Stomach (tissue), 9 donors: ENCODE results near the gene MUC12. TPM values are rescaled to one million over a fixed set of nuclear protein-coding genes. Genes with fewer than 3 reads are reported as not detected.

ENCODE experiments used
- DNase-seq, 2 donors: peaks; one replicate each; pipeline versions ENCODE4 v3.0.0 to v3.0.0-alpha.2; 2013 to 2019
- H3K27ac ChIP-seq, 5 donors: fragments of 200-600 bp in 4 of 5; sonication (generic) in 4 of 5; one replicate each; pipeline ENCODE4 v1.5.1; 2013 to 2019; ENCODE audit warnings: mild to moderate bottlenecking in 1 of 5, moderate library complexity in 1 of 5
- H3K27me3 ChIP-seq, 3 donors: fragments of 200-600 bp; sonication (generic); one replicate each; pipeline ENCODE4 v1.5.1; 2017 to 2019; ENCODE audit warnings: mixed run types in 1 of 3
- H3K36me3 ChIP-seq, 4 donors: fragments of 200-600 bp; sonication (generic); 1 replicate in 3 of 4; 2 replicates in 1 of 4; pipeline ENCODE4 v1.5.1; 2016 to 2019
- H3K4me1 ChIP-seq, 4 donors: fragments of 200-600 bp; sonication (generic); one replicate each; pipeline ENCODE4 v1.5.1; 2016 to 2019
- H3K4me3 ChIP-seq, 4 donors: fragments of 200-600 bp; sonication (generic) in 3 of 4; one replicate each; pipeline ENCODE4 v1.5.1; 2016 to 2019; ENCODE audit warnings: mild to moderate bottlenecking in 1 of 4
- H3K9me3 ChIP-seq, 4 donors: fragments of 200-600 bp; sonication (generic); one replicate each; pipeline ENCODE4 v1.5.1; 2016 to 2019
- CTCF ChIP-seq, 7 experiments: fragments of 450-650 bp in 4 of 7; fragments of 200-600 bp in 3 of 7; sonication (generic) in 3 of 7; IDR thresholded peaks; one replicate each; pipeline ENCODE4 v1.5.1; 2016 to 2019; ENCODE audit warnings: antibody characterized with exemption in 7 of 7, control low read depth in 2 of 7, mild to moderate bottlenecking in 1 of 7
- EP300 ChIP-seq: sonication (generic); formaldehyde crosslinking; IDR thresholded peaks from one replicate; pipeline ENCODE4 v1.6.1; 2017; ENCODE audit warnings: antibody characterized with exemption
- POLR2A ChIP-seq, 4 donors: fragments of 450-650 bp; IDR thresholded peaks; one replicate each; pipeline ENCODE4 v1.6.1; 2016; ENCODE audit warnings: antibody characterized with exemption in 4 of 4, control low read depth in 2 of 4, mild to moderate bottlenecking in 1 of 4, moderate library complexity in 1 of 4
- POLR2AphosphoS5 ChIP-seq, 3 donors: sonication (generic); formaldehyde crosslinking; IDR thresholded peaks; one replicate each; pipeline ENCODE4 v1.6.1; 2016; ENCODE audit warnings: antibody characterized with exemption in 3 of 3
- WGBS, 5 donors: extraction: QIAGEN DNeasy Blood & Tissue Kit in 3 of 5; methylation state at CpG; one replicate each; pipeline versions ENCODE4 v1.1.5 to v1.1.7; 2013 to 2018; 5-methylcytosine and 5-hydroxymethylcytosine counted together
- intact Hi-C: fragments of 100-400 bp; cut with DNase I; formaldehyde crosslinking; loops from one replicate; pipeline ENCODE4 v1.15.1; 2023; ENCODE audit warnings: low total_unique reads
- polyA plus RNA-seq, 3 donors: library from polyadenylated mRNA; stranded (reverse); fragments of 200-250 nt; gene quantifications; one replicate each; pipeline ENCODE4 v1.2.3, GENCODE V29; 2013
- total RNA-seq, 5 donors: library from RNA; depleted of rRNA; stranded (reverse); fragments of >200 nt; gene quantifications; one replicate each; pipeline versions ENCODE4 v1.1.0 to v1.2.3, GENCODE V29; 2014 to 2016
- donor health status: healthy with polysubstance abuse.
- donor health status: Bipolar disorder and iron deficiency.
- donor health status: healthy.

The MUC12 gene
- total and polyA plus RNA-seq, 8 donors, result under 0.01 to 76.8 (median 1.4) TPM; not detected in 1

GRCh38 chr7:100957832-100958421 lies 11.4 kb upstream of the MUC12 start:
- Histone ChIP-seq H3K27ac (no peak overlapping the region), H3K27me3 (peaks cover 0 to 62% (median 8%) of the 10 kb centered on the region in 3 donors), H3K9me3 (peaks cover 0 to 8% (median 0%) of the 10 kb centered on the region in 4 donors), H3K4me1 (no peaks in the 10 kb centered on the region), H3K36me3 (no peaks in the 10 kb centered on the region), H3K4me3 (no peak overlapping the region)
- WGBS, 5 donors, result 55 to 69% (median 65%) methylated on average over 11 to 12 of the region's 12 CpGs
- no peak for DNase-seq
- TF ChIP-seq EP300 (no peak), CTCF (IDR thresholded peaks at IDR 0.05) (no peak), POLR2AphosphoS5 (IDR thresholded peaks at IDR 0.05) (no peak), POLR2A (IDR thresholded peaks at IDR 0.05) (no peak)
- intact Hi-C loops, result no loop called here

- Histone ChIP-seq H3K27ac (no peak overlapping the region), H3K4me3 (no peak overlapping the region), H3K36me3 (no peaks in the 10 kb centered on the region), H3K27me3 (peaks cover 9 to 71% (median 24%) of the 10 kb centered on the region in 3 donors), H3K9me3 (peaks cover 0 to 4% (median 0%) of the 10 kb centered on the region in 4 donors), H3K4me1 (no peaks in the 10 kb centered on the region)
- intact Hi-C loops, result no loop called here
- WGBS, 5 donors, result 59 to 65% (median 64%) methylated on average over 2 of the region's 2 CpGs
- no peak for DNase-seq
- TF ChIP-seq POLR2AphosphoS5 (IDR thresholded peaks at IDR 0.05) (no peak), CTCF (IDR thresholded peaks at IDR 0.05) (no peak), POLR2A (IDR thresholded peaks at IDR 0.05) (no peak), EP300 (no peak)
These were observed 9.5 kb upstream of the MUC12 start for GRCh38 chr7:100959894-100960293.

- TF ChIP-seq POLR2A (IDR thresholded peaks at IDR 0.05) (no peak), POLR2AphosphoS5 (IDR thresholded peaks at IDR 0.05) (no peak), EP300 (no peak), CTCF (IDR thresholded peaks at IDR 0.05) (no peak)
- WGBS, 5 donors, result 82 to 91% (median 83%) methylated on average over 3 of the region's 3 CpGs
- intact Hi-C loops, result no loop called here
- DNase-seq, result no peak
- peaks cover 26 to 90% (median 50%) of the 10 kb centered on the region in 3 donors for H3K27me3 ChIP-seq
- no peak overlapping the region for H3K4me3 ChIP-seq
- H3K4me1 ChIP-seq, result peaks cover 15 to 22% (median 20%) of the 10 kb centered on the region in 4 donors
- no peaks in the 10 kb centered on the region for H3K36me3 ChIP-seq
- H3K27ac ChIP-seq, result no peak overlapping the region
- peaks cover 0 to 4% (median 0%) of the 10 kb centered on the region in 4 donors for H3K9me3 ChIP-seq
These were observed 6.8 kb upstream of the MUC12 start for GRCh38 chr7:100962537-100962936.

- intact Hi-C loops, result no loop called here
- H3K27me3 ChIP-seq, result peaks cover 27 to 96% (median 52%) of the 10 kb centered on the region in 3 donors
- H3K36me3 ChIP-seq, result no peaks in the 10 kb centered on the region
These were observed 6.0 kb upstream of the MUC12 start for GRCh38 chr7:100963386-100963785.

More at GRCh38 chr7:100963386-100963785, 6.0 kb upstream of the MUC12 start:
- 71 to 78% (median 74%) methylated on average over 12 of the region's 12 CpGs for WGBS, 5 donors
- no peak for DNase-seq
- TF ChIP-seq CTCF (IDR thresholded peaks at IDR 0.05), result no peak
- TF ChIP-seq EP300, result no peak
- no peak for TF ChIP-seq POLR2AphosphoS5 (IDR thresholded peaks at IDR 0.05)
- no peak for TF ChIP-seq POLR2A (IDR thresholded peaks at IDR 0.05)
- Histone ChIP-seq H3K9me3 (peaks cover 0 to 1% (median 0%) of the 10 kb centered on the region in 4 donors), H3K4me1 (peaks cover 15 to 22% (median 20%) of the 10 kb centered on the region in 4 donors), H3K27ac (no peak overlapping the region), H3K4me3 (no peak overlapping the region)
